Stomach (tissue), 4 donors: ENCODE results near the gene PRKCA.

Source experiments
- CTCF ChIP-seq, 7 experiments: fragments of 450-650 bp in 4 of 7; fragments of 200-600 bp in 3 of 7; sonication (generic) in 3 of 7; IDR thresholded peaks; one replicate each; pipeline ENCODE4 v1.5.1; 2016 to 2019; ENCODE audit warnings: antibody characterized with exemption in 7 of 7, control low read depth in 2 of 7, mild to moderate bottlenecking in 1 of 7
- POLR2A ChIP-seq, 4 donors: fragments of 450-650 bp; IDR thresholded peaks; one replicate each; pipeline ENCODE4 v1.6.1; 2016; ENCODE audit warnings: antibody characterized with exemption in 4 of 4, control low read depth in 2 of 4, mild to moderate bottlenecking in 1 of 4, moderate library complexity in 1 of 4

DNA sequence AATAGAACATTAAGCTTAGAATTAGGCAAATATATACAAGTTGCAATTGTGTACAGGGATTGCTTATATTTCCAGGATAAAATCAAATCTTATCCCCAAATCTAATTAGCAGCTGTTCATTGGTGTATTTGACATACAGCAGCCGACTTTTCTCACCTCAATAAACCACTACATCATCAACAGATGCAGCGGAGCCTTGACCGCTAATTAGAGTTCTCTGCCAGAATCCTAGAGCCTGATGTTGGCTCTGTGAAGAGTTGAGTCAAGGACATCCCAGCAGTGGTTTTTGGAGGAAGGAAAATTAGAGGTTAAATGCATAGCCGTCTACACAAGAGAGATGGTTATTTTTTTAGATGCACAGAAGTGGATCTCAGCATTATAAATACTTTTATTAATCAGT is 310.6 kb downstream of the PRKCA start:
- TF ChIP-seq POLR2A (IDR thresholded peaks at IDR 0.05) (no peak), CTCF (IDR thresholded peaks at IDR 0.05) (no peak)
